Measurements from ENCODE around the gene THY1. TPM values are rescaled to one million over a fixed set of nuclear protein-coding genes. Genes with fewer than 3 reads are reported as not detected.

Gene THY1
- total and polyA plus RNA-seq, 4 experiments from 2014 or later, result not detected

- Mint-ChIP-seq H3K4me1 (peaks cover 7 to 20% (median 13%) of the 10 kb centered on the region in 4 donors), H3K27me3 (peaks cover 0 to 12% of the 10 kb centered on the region in 2 donors), H3K9me3 (no peaks in the 10 kb centered on the region), H3K36me3 (no peaks in the 10 kb centered on the region), H3K27ac (peak overlapping the region in 2 of 7 donors; percentile 29), H3K4me3 (no peak overlapping the region)
- peaks cover 4% of the 10 kb centered on the region for H3K27me3 ChIP-seq (ENCODE audit: insufficient read depth, low read length)
- H3K4me1 ChIP-seq (ENCODE audit: insufficient read depth, low read length), result peaks cover 24% of the 10 kb centered on the region
- no peak for DNase-seq
- H3K4me3 ChIP-seq (ENCODE audit: low read length in 2 of 2), result no peak overlapping the region
- no peak overlapping the region for H3K27ac ChIP-seq (ENCODE audit: low read depth, low read length)
- ChIA-PET CTCF (ENCODE audit: partially characterized antibody) (interaction anchor here (1.1 to 13.9 kb wide), 6 partner anchors 8 to 50 kb away, joined by 3 to 179 read pairs (median 6); partner anchors contain the start of gene USP2), POLR2A (ENCODE audit: partially characterized antibody) (no interaction called here)
- no peaks in the 10 kb centered on the region for H3K36me3 ChIP-seq (ENCODE audit: insufficient read depth, low read length)
- intact Hi-C loops (cut with micrococcal nuclease), result no loop called here
- no peaks in the 10 kb centered on the region for H3K9me3 ChIP-seq (ENCODE audit: control insufficient read depth in 1 of 2, low read length in 2 of 2)
Observed at GRCh38 chr11:119373059-119373920, 49.7 kb downstream of the THY1 start.

GRCh38 chr11:119372260-119373058, 50.5 kb downstream of the THY1 start:
- Mint-ChIP-seq H3K9me3 (no peaks in the 10 kb centered on the region), H3K27me3 (peaks cover 4 to 17% of the 10 kb centered on the region in 2 donors), H3K27ac (no peak overlapping the region), H3K36me3 (no peaks in the 10 kb centered on the region), H3K4me1 (peaks cover 7 to 20% (median 13%) of the 10 kb centered on the region in 4 donors), H3K4me3 (no peak overlapping the region)
- Histone ChIP-seq H3K4me3 (ENCODE audit: low read length in 2 of 2) (no peak overlapping the region), H3K9me3 (ENCODE audit: control insufficient read depth in 1 of 2, low read length in 2 of 2) (no peaks in the 10 kb centered on the region), H3K27ac (ENCODE audit: low read depth, low read length) (no peak overlapping the region), H3K4me1 (ENCODE audit: insufficient read depth, low read length) (peaks cover 24% of the 10 kb centered on the region), H3K27me3 (ENCODE audit: insufficient read depth, low read length) (peaks cover 7% of the 10 kb centered on the region), H3K36me3 (ENCODE audit: insufficient read depth, low read length) (no peaks in the 10 kb centered on the region)
- ChIA-PET POLR2A (ENCODE audit: partially characterized antibody) (no interaction called here), CTCF (ENCODE audit: partially characterized antibody) (interaction anchor here (1.4 to 13.9 kb wide), 5 partner anchors 9 to 49 kb away, joined by 4 to 179 read pairs (median 5); partner anchors contain the start of gene USP2)
- DNase-seq, result no peak
- intact Hi-C loops (cut with micrococcal nuclease), result no loop called here

GRCh38 chr11:119371778-119372182, 51.2 kb downstream of the THY1 start:
- Mint-ChIP-seq H3K27me3 (peaks cover 10 to 23% of the 10 kb centered on the region in 2 donors), H3K36me3 (no peaks in the 10 kb centered on the region), H3K4me3 (no peak overlapping the region), H3K4me1 (peaks cover 7 to 20% (median 13%) of the 10 kb centered on the region in 4 donors), H3K9me3 (no peaks in the 10 kb centered on the region), H3K27ac (peak overlapping the region in 3 of 7 donors; percentile 23 to 63 (median 24))
- POLR2A ChIA-PET (ENCODE audit: partially characterized antibody), result no interaction called here
- intact Hi-C loops (cut with micrococcal nuclease), result no loop called here
- H3K9me3 ChIP-seq (ENCODE audit: control insufficient read depth in 1 of 2, low read length in 2 of 2), result no peaks in the 10 kb centered on the region
- no peaks in the 10 kb centered on the region for H3K36me3 ChIP-seq (ENCODE audit: insufficient read depth, low read length)
- CTCF ChIA-PET (ENCODE audit: partially characterized antibody), result interaction anchor here (1.6 to 2.0 kb wide), 3 partner anchors 9 to 33 kb away, joined by 4 to 17 read pairs (median 5); partner anchors contain the start of gene USP2
- H3K27ac ChIP-seq (ENCODE audit: low read depth, low read length), result no peak overlapping the region
- no peak overlapping the region for H3K4me3 ChIP-seq (ENCODE audit: low read length in 2 of 2)
- peaks cover 7% of the 10 kb centered on the region for H3K27me3 ChIP-seq (ENCODE audit: insufficient read depth, low read length)
- H3K4me1 ChIP-seq (ENCODE audit: insufficient read depth, low read length), result peaks cover 24% of the 10 kb centered on the region
- DNase-seq, result no peak

- no peaks in the 10 kb centered on the region for H3K9me3 ChIP-seq (ENCODE audit: control insufficient read depth in 1 of 2, low read length in 2 of 2)
- H3K4me3 Mint-ChIP-seq, result no peak overlapping the region
- peaks cover 7 to 20% (median 13%) of the 10 kb centered on the region in 4 donors for H3K4me1 Mint-ChIP-seq
- POLR2A ChIA-PET (ENCODE audit: partially characterized antibody), result no interaction called here
- intact Hi-C loops (cut with micrococcal nuclease), result no loop called here
- CTCF ChIA-PET (ENCODE audit: partially characterized antibody), result interaction anchor here (0.5 to 2.0 kb wide), 5 partner anchors 13 to 161 kb away, joined by 3 to 17 read pairs (median 5); no protein-coding TSS in a partner anchor
- peaks cover 15 to 30% of the 10 kb centered on the region in 2 donors for H3K27me3 Mint-ChIP-seq
- H3K27ac ChIP-seq (ENCODE audit: low read depth, low read length), result no peak overlapping the region
- no peaks in the 10 kb centered on the region for H3K36me3 ChIP-seq (ENCODE audit: insufficient read depth, low read length)
- H3K4me1 ChIP-seq (ENCODE audit: insufficient read depth, low read length), result peaks cover 24% of the 10 kb centered on the region
- H3K27me3 ChIP-seq (ENCODE audit: insufficient read depth, low read length), result peaks cover 7% of the 10 kb centered on the region
- H3K4me3 ChIP-seq (ENCODE audit: low read length in 2 of 2), result no peak overlapping the region
- no peaks in the 10 kb centered on the region for H3K36me3 Mint-ChIP-seq
- no peaks in the 10 kb centered on the region for H3K9me3 Mint-ChIP-seq
- H3K27ac Mint-ChIP-seq, result peak overlapping the region in 4 of 7 donors; percentile 31 to 81 (median 66)
- no peak for DNase-seq
Observed at GRCh38 chr11:119371067-119371601, 51.8 kb downstream of the THY1 start.

GRCh38 chr11:119370486-119371046, 52.4 kb downstream of the THY1 start:
- intact Hi-C loops (cut with micrococcal nuclease), result no loop called here
- peak in 4 of 5 donors; percentile 28 to 63 (median 54) for DNase-seq
- H3K36me3 Mint-ChIP-seq, result no peaks in the 10 kb centered on the region
- H3K27me3 Mint-ChIP-seq, result peaks cover 18 to 31% of the 10 kb centered on the region in 2 donors
- peak overlapping the region; percentile 25 to 80 (median 52) for H3K27ac Mint-ChIP-seq
- Histone ChIP-seq H3K4me1 (ENCODE audit: insufficient read depth, low read length) (peaks cover 24% of the 10 kb centered on the region), H3K4me3 (ENCODE audit: low read length in 2 of 2) (no peak overlapping the region), H3K27me3 (ENCODE audit: insufficient read depth, low read length) (peaks cover 7% of the 10 kb centered on the region), H3K27ac (ENCODE audit: low read depth, low read length) (no peak overlapping the region), H3K36me3 (ENCODE audit: insufficient read depth, low read length) (no peaks in the 10 kb centered on the region), H3K9me3 (ENCODE audit: control insufficient read depth in 1 of 2, low read length in 2 of 2) (no peaks in the 10 kb centered on the region)
- H3K4me3 Mint-ChIP-seq, result peak overlapping the region in 1 of 8 donors; percentile 45
- H3K4me1 Mint-ChIP-seq, result peaks cover 7 to 20% (median 13%) of the 10 kb centered on the region in 4 donors
- ChIA-PET POLR2A (ENCODE audit: partially characterized antibody) (no interaction called here), CTCF (ENCODE audit: partially characterized antibody) (interaction anchor here (0.5 to 2.0 kb wide), 5 partner anchors 13 to 160 kb away, joined by 3 to 17 read pairs (median 5); no protein-coding TSS in a partner anchor)
- H3K9me3 Mint-ChIP-seq, result no peaks in the 10 kb centered on the region

GRCh38 chr11:119369132-119369925, 53.6 kb downstream of the THY1 start:
- no peaks in the 10 kb centered on the region for H3K9me3 Mint-ChIP-seq
- Histone ChIP-seq H3K27me3 (ENCODE audit: insufficient read depth, low read length) (peaks cover 20% of the 10 kb centered on the region), H3K27ac (ENCODE audit: low read depth, low read length) (no peak overlapping the region), H3K36me3 (ENCODE audit: insufficient read depth, low read length) (no peaks in the 10 kb centered on the region), H3K9me3 (ENCODE audit: control insufficient read depth in 1 of 2, low read length in 2 of 2) (no peaks in the 10 kb centered on the region), H3K4me3 (ENCODE audit: low read length in 2 of 2) (no peak overlapping the region), H3K4me1 (ENCODE audit: insufficient read depth, low read length) (peaks cover 28% of the 10 kb centered on the region)
- ChIA-PET POLR2A (ENCODE audit: partially characterized antibody) (no interaction called here), CTCF (ENCODE audit: partially characterized antibody) (interaction anchor here (1.1 to 4.0 kb wide), 2 partner anchors 12 to 13 kb away, joined by 3 to 25 read pairs; partner anchors contain the start of gene USP2)
- H3K27ac Mint-ChIP-seq, result no peak overlapping the region
- H3K4me3 Mint-ChIP-seq, result no peak overlapping the region
- DNase-seq, result no peak
- H3K27me3 Mint-ChIP-seq, result peaks cover 26 to 42% of the 10 kb centered on the region in 2 donors
- H3K36me3 Mint-ChIP-seq, result no peaks in the 10 kb centered on the region
- intact Hi-C loops (cut with micrococcal nuclease), result no loop called here
- peaks cover 11 to 27% (median 18%) of the 10 kb centered on the region in 4 donors for H3K4me1 Mint-ChIP-seq

All from CD4-positive, alpha-beta memory T cell (primary cell).